Measurements from ENCODE around the gene MS4A13.
"Not testable (repeated sequence)": the region's sequence is repeated elsewhere in the genome, so short reads cannot be mapped to it uniquely, and the experiment has no call there.

Gene MS4A13

GRCh38 chr11:60515144-60515855 is at the start of gene MS4A13:
MS4A13 (plus strand) TSS chr11:60515392; CDS start chr11:60518084, 2,692 bp downstream.
- no peak for DNase-seq

GRCh38 chr11:60468829-60469228 is 46.4 kb upstream of the MS4A13 start:
- DNase-seq: no peak

GRCh38 chr11:60469723-60470122 is 45.5 kb upstream of the MS4A13 start:
- no peak for DNase-seq

- DNase-seq: no peak
Measured at GRCh38 chr11:60477035-60477445, 38.2 kb upstream of the MS4A13 start.

- no peak for DNase-seq
Measured at GRCh38 chr11:60482361-60482760, 32.8 kb upstream of the MS4A13 start.

GRCh38 chr11:60485987-60486386 is 29.2 kb upstream of the MS4A13 start:
- DNase-seq: no peak

- DNase-seq: no peak
Measured at GRCh38 chr11:60492488-60493009, 22.6 kb upstream of the MS4A13 start, which contains the start of gene MS4A12. MS4A12 (plus strand) TSS chr11:60492778; CDS start chr11:60497319, 4,541 bp downstream.

- no peak for DNase-seq
Measured at GRCh38 chr11:60493454-60493853, 21.7 kb upstream of the MS4A13 start.

GRCh38 chr11:60498399-60498798 is 16.8 kb upstream of the MS4A13 start:
- no peak for DNase-seq

- no peak for DNase-seq
Measured at GRCh38 chr11:60498853-60499252, 16.3 kb upstream of the MS4A13 start.

- DNase-seq: no peak
Measured at GRCh38 chr11:60500276-60500910, 14.8 kb upstream of the MS4A13 start.

- DNase-seq: no peak
Measured at GRCh38 chr11:60502221-60502775, 12.9 kb upstream of the MS4A13 start.

GRCh38 chr11:60504219-60504905 is 10.8 kb upstream of the MS4A13 start:
- no peak for DNase-seq

GRCh38 chr11:60509609-60510008 is 5.6 kb upstream of the MS4A13 start:
- DNase-seq: not testable (repeated sequence)

GRCh38 chr11:60510209-60510608 is 5.0 kb upstream of the MS4A13 start:
- DNase-seq: not testable (repeated sequence)

GRCh38 chr11:60511393-60511792 is 3.8 kb upstream of the MS4A13 start:
- DNase-seq: no peak

GRCh38 chr11:60512651-60513225 is 2.5 kb upstream of the MS4A13 start:
- no peak for DNase-seq

- no peak for DNase-seq
Measured at GRCh38 chr11:60513496-60514460, 1.4 kb upstream of the MS4A13 start.

- no peak for DNase-seq
Measured at GRCh38 chr11:60528465-60528864, 13.3 kb downstream of the MS4A13 start.

- no peak for DNase-seq
Measured at GRCh38 chr11:60528934-60529333, 13.7 kb downstream of the MS4A13 start.

GRCh38 chr11:60530454-60531100 is 15.4 kb downstream of the MS4A13 start:
- DNase-seq: no peak

Data from stimulated activated CD4-positive, alpha-beta T cell treated with anti-CD3 and anti-CD28 coated beads, Interleukin-4, amount 100 ng/mL, for 1 hour (primary cell).